Muscle layer of colon (tissue), 2 donors: ENCODE results near the gene WWOX.

Source experiments
- H3K27ac ChIP-seq: one replicate; pipeline ENCODE4 v1.7.0; 2013; ENCODE audit warnings: low read depth, mild to moderate bottlenecking, low read length, moderate library complexity
- H3K27me3 ChIP-seq, 2 donors: one replicate each; pipeline ENCODE4 v1.7.0; 2013; ENCODE audit warnings: low read length in 2 of 2, mild to moderate bottlenecking in 2 of 2; ENCODE audit not compliant: insufficient read depth in 2 of 2, control insufficient read depth in 1 of 2
- H3K36me3 ChIP-seq: one replicate; pipeline ENCODE4 v1.7.0; 2013; ENCODE audit warnings: mild to moderate bottlenecking, low read length; ENCODE audit not compliant: insufficient read depth
- H3K4me1 ChIP-seq: one replicate; pipeline ENCODE4 v1.7.0; 2013; ENCODE audit warnings: mild to moderate bottlenecking, low read length; ENCODE audit not compliant: insufficient read depth
- H3K4me3 ChIP-seq, 2 donors: one replicate each; pipeline ENCODE4 v1.7.0; 2013; ENCODE audit warnings: low read length in 2 of 2, low read depth in 1 of 2, mild to moderate bottlenecking in 1 of 2, moderate library complexity in 1 of 2
- H3K9ac ChIP-seq: one replicate; pipeline ENCODE4 v1.7.0; 2013; ENCODE audit warnings: low read length
- H3K9me3 ChIP-seq: one replicate; pipeline ENCODE4 v1.7.0; 2013; ENCODE audit warnings: mild to moderate bottlenecking, low read length
- donor health status: abdominal sarcoma.
- donor health status: Adenocarcinoma of cecum.

Gene WWOX

GRCh38 chr16:78884204-78884603 is 784.8 kb downstream of the WWOX start:
- H3K27ac ChIP-seq: no peak overlapping the region

GRCh38 chr16:78889346-78889745 is 789.9 kb downstream of the WWOX start:
- Histone ChIP-seq H3K27ac (no peak overlapping the region), H3K4me1 (no peaks in the 10 kb centered on the region), H3K4me3 (no peak overlapping the region), H3K9me3 (no peaks in the 10 kb centered on the region), H3K27me3 (no peaks in the 10 kb centered on the region), H3K9ac (no peak overlapping the region), H3K36me3 (no peaks in the 10 kb centered on the region)

More at GRCh38 chr16:78884204-78884603, 784.8 kb downstream of the WWOX start:
- no peak overlapping the region for H3K9ac ChIP-seq
- no peaks in the 10 kb centered on the region for H3K36me3 ChIP-seq
- H3K27me3 ChIP-seq: no peaks in the 10 kb centered on the region
- no peak overlapping the region for H3K4me3 ChIP-seq
- no peaks in the 10 kb centered on the region for H3K9me3 ChIP-seq
- no peaks in the 10 kb centered on the region for H3K4me1 ChIP-seq

- no peaks in the 10 kb centered on the region for H3K27me3 ChIP-seq
- no peaks in the 10 kb centered on the region for H3K4me1 ChIP-seq
- H3K9ac ChIP-seq: no peak overlapping the region
- H3K36me3 ChIP-seq: no peaks in the 10 kb centered on the region
- H3K4me3 ChIP-seq: no peak overlapping the region
- H3K27ac ChIP-seq: no peak overlapping the region
- H3K9me3 ChIP-seq: no peaks in the 10 kb centered on the region
These were observed 791.0 kb downstream of the WWOX start for GRCh38 chr16:78890373-78890895.

- H3K4me1 ChIP-seq: no peaks in the 10 kb centered on the region
- H3K27ac ChIP-seq: no peak overlapping the region
- no peaks in the 10 kb centered on the region for H3K36me3 ChIP-seq
- no peak overlapping the region for H3K4me3 ChIP-seq
- H3K27me3 ChIP-seq: no peaks in the 10 kb centered on the region
- no peaks in the 10 kb centered on the region for H3K9me3 ChIP-seq
- no peak overlapping the region for H3K9ac ChIP-seq
These were observed 793.7 kb downstream of the WWOX start for GRCh38 chr16:78892951-78893733.

GRCh38 chr16:78894886-78895285 is 795.4 kb downstream of the WWOX start:
- H3K9ac ChIP-seq: no peak overlapping the region
- peaks cover 6% of the 10 kb centered on the region for H3K4me1 ChIP-seq
- no peak overlapping the region for H3K4me3 ChIP-seq
- H3K27me3 ChIP-seq: no peaks in the 10 kb centered on the region
- no peak overlapping the region for H3K27ac ChIP-seq
- no peaks in the 10 kb centered on the region for H3K9me3 ChIP-seq
- no peaks in the 10 kb centered on the region for H3K36me3 ChIP-seq

GRCh38 chr16:78895681-78896080 is 796.2 kb downstream of the WWOX start:
- Histone ChIP-seq H3K4me1 (peaks cover 13% of the 10 kb centered on the region), H3K9me3 (no peaks in the 10 kb centered on the region), H3K4me3 (no peak overlapping the region), H3K36me3 (no peaks in the 10 kb centered on the region), H3K9ac (no peak overlapping the region), H3K27me3 (no peaks in the 10 kb centered on the region), H3K27ac (no peak overlapping the region)

GRCh38 chr16:78896280-78896679 is 796.8 kb downstream of the WWOX start:
- Histone ChIP-seq H3K27me3 (no peaks in the 10 kb centered on the region), H3K9me3 (no peaks in the 10 kb centered on the region), H3K36me3 (no peaks in the 10 kb centered on the region), H3K4me1 (peaks cover 13% of the 10 kb centered on the region), H3K27ac (no peak overlapping the region), H3K9ac (no peak overlapping the region), H3K4me3 (no peak overlapping the region)

GRCh38 chr16:78897299-78897698 is 797.8 kb downstream of the WWOX start:
- H3K9ac ChIP-seq: no peak overlapping the region
- no peak overlapping the region for H3K27ac ChIP-seq
- peaks cover 13% of the 10 kb centered on the region for H3K4me1 ChIP-seq
- H3K36me3 ChIP-seq: no peaks in the 10 kb centered on the region
- no peaks in the 10 kb centered on the region for H3K9me3 ChIP-seq
- H3K27me3 ChIP-seq: no peaks in the 10 kb centered on the region
- H3K4me3 ChIP-seq: no peak overlapping the region

- H3K9me3 ChIP-seq: no peaks in the 10 kb centered on the region
- no peak overlapping the region for H3K4me3 ChIP-seq
- no peak overlapping the region for H3K27ac ChIP-seq
- no peaks in the 10 kb centered on the region for H3K27me3 ChIP-seq
- peaks cover 13% of the 10 kb centered on the region for H3K4me1 ChIP-seq
- no peaks in the 10 kb centered on the region for H3K36me3 ChIP-seq
- H3K9ac ChIP-seq: no peak overlapping the region
These were observed 800.8 kb downstream of the WWOX start for GRCh38 chr16:78900044-78900811.

- H3K9ac ChIP-seq: no peak overlapping the region
- H3K27me3 ChIP-seq: no peaks in the 10 kb centered on the region
- peaks cover 13% of the 10 kb centered on the region for H3K4me1 ChIP-seq
- no peak overlapping the region for H3K4me3 ChIP-seq
- no peaks in the 10 kb centered on the region for H3K9me3 ChIP-seq
- no peaks in the 10 kb centered on the region for H3K36me3 ChIP-seq
- no peak overlapping the region for H3K27ac ChIP-seq
These were observed 801.5 kb downstream of the WWOX start for GRCh38 chr16:78900966-78901365.

GRCh38 chr16:78902321-78902720 is 802.9 kb downstream of the WWOX start:
- H3K9me3 ChIP-seq: no peaks in the 10 kb centered on the region
- no peaks in the 10 kb centered on the region for H3K36me3 ChIP-seq
- H3K9ac ChIP-seq: no peak overlapping the region
- peaks cover 13% of the 10 kb centered on the region for H3K4me1 ChIP-seq
- no peak overlapping the region for H3K4me3 ChIP-seq
- H3K27me3 ChIP-seq: no peaks in the 10 kb centered on the region
- H3K27ac ChIP-seq: no peak overlapping the region
